Mucosa of descending colon (tissue), 3 donors: ENCODE data around the gene TMEM271. TPM values are rescaled to one million over a fixed set of nuclear protein-coding genes. Genes with fewer than 3 reads are reported as not detected.

Experiments used
- ATAC-seq: fragments of 200-7000 bp; cut with Tn5 transposase; one replicate; pipeline ENCODE4 v1.9.1; 2020; ENCODE audit warnings: mild to moderate bottlenecking, moderate library complexity
- DNase-seq, 3 donors: peaks; one replicate each; pipeline ENCODE4 v3.0.0-alpha.2; 2020
- H3K36me3 ChIP-seq: fragments of 200-600 bp; one replicate; pipeline ENCODE4 v1.8.0; 2021; ENCODE audit warnings: low read depth, mild to moderate bottlenecking
- H3K4me1 ChIP-seq: fragments of 200-600 bp; one replicate; pipeline ENCODE4 v1.8.0; 2021; ENCODE audit warnings: low read depth, mild to moderate bottlenecking
- H3K4me3 ChIP-seq: fragments of 200-600 bp; one replicate; pipeline ENCODE4 v1.8.0; 2021; ENCODE audit warnings: mild to moderate bottlenecking
- H3K9me3 ChIP-seq: fragments of 200-600 bp; one replicate; pipeline ENCODE4 v1.8.0; 2021; ENCODE audit warnings: mild to moderate bottlenecking
- CTCF ChIP-seq: fragments of 200-600 bp; IDR thresholded peaks from one replicate; pipeline ENCODE4 v1.8.0; 2022; ENCODE audit warnings: antibody characterized with exemption, mild to moderate bottlenecking
- intact Hi-C, 2 donors: fragments of 100-400 bp; cut with DNase I in 1 of 2; cut with micrococcal nuclease in 1 of 2; formaldehyde crosslinking; loops; one replicate each; pipeline versions ENCODE4 v1.11.0 to v1.11.1; 2022; cut with DNase I, micrococcal nuclease
- total RNA-seq, 3 donors: library from RNA; stranded (reverse); fragmentation: NEBNext Ultra II Directional in 2 of 3; extraction: Animal tissue kit (Norgen Biotek cat#: 25700) in 2 of 3; gene quantifications; one replicate each; pipeline versions ENCODE4 v1.2.1 to v1.2.4, GENCODE V29; 2021 to 2023
- donor health status: DM: no; HTN: no; CAD: no; lungs with moderate emphysema.
- donor health status: DM: no; HTN: no; CAD: no.
- donor health status: DM: no; HTN: yes; CAD: no.

Gene TMEM271
- total RNA-seq, 3 donors from 2014 or later = 0.35 TPM; not detected in 2

- H3K4me1 ChIP-seq = no peaks in the 10 kb centered on the region
- intact Hi-C loops = no loop called here
- H3K4me3 ChIP-seq = no peak overlapping the region
- H3K36me3 ChIP-seq = no peaks in the 10 kb centered on the region
- DNase-seq (no peak), ATAC-seq (no peak)
- H3K9me3 ChIP-seq = no peaks in the 10 kb centered on the region
- no peak for TF ChIP-seq CTCF
Observed at GRCh38 chr4:622996-623913, 47.2 kb upstream of the TMEM271 start.

GRCh38 chr4:622071-622995 lies 46.2 kb upstream of the TMEM271 start:
- ATAC-seq (no peak), DNase-seq (no peak)
- Histone ChIP-seq H3K9me3 (no peaks in the 10 kb centered on the region), H3K36me3 (no peaks in the 10 kb centered on the region), H3K4me1 (no peaks in the 10 kb centered on the region), H3K4me3 (no peak overlapping the region)
- intact Hi-C loops = no loop called here
- no peak for TF ChIP-seq CTCF

GRCh38 chr4:621296-622070 lies 45.4 kb upstream of the TMEM271 start:
- DNase-seq (no peak), ATAC-seq (no peak)
- H3K9me3 ChIP-seq = no peaks in the 10 kb centered on the region
- no peak for TF ChIP-seq CTCF
- H3K4me3 ChIP-seq = no peak overlapping the region
- no peaks in the 10 kb centered on the region for H3K36me3 ChIP-seq
- intact Hi-C loops = no loop called here
- H3K4me1 ChIP-seq = no peaks in the 10 kb centered on the region

- Histone ChIP-seq H3K4me1 (no peaks in the 10 kb centered on the region), H3K4me3 (no peak overlapping the region), H3K36me3 (no peaks in the 10 kb centered on the region), H3K9me3 (no peaks in the 10 kb centered on the region)
- intact Hi-C loops = no loop called here
- TF ChIP-seq CTCF = no peak
- no peak for ATAC-seq
- DNase-seq = no peak
Observed at GRCh38 chr4:620851-621261, 44.8 kb upstream of the TMEM271 start.

- H3K4me3 ChIP-seq = no peak overlapping the region
- H3K4me1 ChIP-seq = no peaks in the 10 kb centered on the region
- intact Hi-C loops = no loop called here
- no peak for TF ChIP-seq CTCF
- no peaks in the 10 kb centered on the region for H3K9me3 ChIP-seq
- DNase-seq (no peak), ATAC-seq (no peak)
- H3K36me3 ChIP-seq = no peaks in the 10 kb centered on the region
Observed at GRCh38 chr4:620201-620600, 44.1 kb upstream of the TMEM271 start.
